GM18907 (cell line): Measurements from ENCODE around the gene NME3.

Source experiments
- ATAC-seq: cut with Tn5 transposase; IDR thresholded peaks from one replicate; pipeline ENCODE4 v1.9.1; 2021; ENCODE audit warnings: mild to moderate bottlenecking, moderate library complexity; ENCODE audit not compliant: unreplicated experiment

The NME3 gene

GRCh38 chr16:1794221-1794871 is 23.0 kb upstream of the NME3 start:
- ATAC-seq: no peak

GRCh38 chr16:1793578-1794220 is 22.4 kb upstream of the NME3 start, which contains the start of gene IGFALS:
IGFALS (minus strand) TSS chr16:1793705; CDS start chr16:1793652, 53 bp downstream.
- no peak for ATAC-seq

- ATAC-seq: no peak
These were observed 21.7 kb upstream of the NME3 start for GRCh38 chr16:1792836-1793577.

- ATAC-seq: no peak
These were observed 20.8 kb upstream of the NME3 start for GRCh38 chr16:1791943-1792812.

- ATAC-seq: no peak
These were observed 20.1 kb upstream of the NME3 start for GRCh38 chr16:1791256-1791942.

GRCh38 chr16:1790611-1791255 is 19.4 kb upstream of the NME3 start:
- ATAC-seq: no peak

- no peak for ATAC-seq
These were observed 18.9 kb upstream of the NME3 start for GRCh38 chr16:1790261-1790610.

GRCh38 chr16:1789643-1790045 is 18.3 kb upstream of the NME3 start:
- ATAC-seq: no peak

- ATAC-seq: no peak
These were observed 17.4 kb upstream of the NME3 start for GRCh38 chr16:1788708-1789100.

GRCh38 chr16:1788095-1788707 is 16.9 kb upstream of the NME3 start:
- no peak for ATAC-seq

- no peak for ATAC-seq
These were observed 16.2 kb upstream of the NME3 start for GRCh38 chr16:1787322-1788094.

GRCh38 chr16:1787056-1787321 is 15.6 kb upstream of the NME3 start:
- ATAC-seq: no peak

GRCh38 chr16:1786242-1787055 is 15.1 kb upstream of the NME3 start:
- no peak for ATAC-seq

GRCh38 chr16:1785846-1786170 is 14.5 kb upstream of the NME3 start:
- no peak for ATAC-seq

GRCh38 chr16:1784977-1785845 is 13.9 kb upstream of the NME3 start:
- ATAC-seq: no peak

- peak; percentile 81 for ATAC-seq
These were observed 11.3 kb upstream of the NME3 start, which contains the start of the genes NUBP2 and SPSB3 for GRCh38 chr16:1782408-1783264. NUBP2 (plus strand) TSS chr16:1782960; CDS start chr16:1783021, 61 bp downstream. SPSB3 (minus strand) TSS chr16:1782571; CDS start chr16:1781483, 1,088 bp downstream.
